Vagina (tissue), 2 donors: ENCODE results near the gene POU6F2.

ENCODE experiments used
- CTCF ChIP-seq, 3 experiments: fragments of 450-650 bp in 2 of 3; fragments of 200-600 bp in 1 of 3; sonication (generic) in 1 of 3; IDR thresholded peaks; one replicate each; pipeline ENCODE4 v1.5.1; 2017 to 2019; ENCODE audit warnings: antibody characterized with exemption in 3 of 3, mild to moderate bottlenecking in 2 of 3, moderate library complexity in 2 of 3
- POLR2A ChIP-seq, 2 donors: fragments of 450-650 bp; IDR thresholded peaks; one replicate each; pipeline ENCODE4 v1.6.1; 2017; ENCODE audit warnings: antibody characterized with exemption in 2 of 2, mild to moderate bottlenecking in 2 of 2, moderate library complexity in 2 of 2

DNA sequence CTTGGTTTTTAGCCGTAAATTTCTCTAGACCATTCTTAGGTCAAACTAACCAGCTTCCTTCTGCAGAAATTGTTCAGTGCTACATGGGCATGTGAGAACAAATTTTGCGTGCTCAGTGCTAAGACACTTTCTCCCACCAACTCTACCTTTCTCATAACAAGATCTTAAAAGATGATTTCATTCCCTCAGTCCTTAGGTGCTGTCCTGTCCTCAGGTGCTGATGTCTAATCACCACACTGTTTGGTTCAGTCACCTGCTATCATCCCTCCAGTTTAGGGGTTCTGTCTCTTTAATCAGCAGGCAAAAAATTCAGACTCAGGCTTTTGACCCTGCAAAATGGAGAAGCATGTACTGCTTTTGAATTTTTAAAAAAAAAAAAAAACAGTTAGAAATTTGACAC, 361.0 kb downstream of the POU6F2 start:
- TF ChIP-seq POLR2A (IDR thresholded peaks at IDR 0.05) (no peak), CTCF (IDR thresholded peaks at IDR 0.05) (no peak)
